HG02885 (cell line): ENCODE results near the gene NUBPL.
"Not testable (repeated sequence)": the region's sequence is repeated elsewhere in the genome, so short reads cannot be mapped to it uniquely, and the experiment has no call there.

Experiments used
- ATAC-seq: cut with Tn5 transposase; IDR thresholded peaks from one replicate; pipeline ENCODE4 v1.9.1; 2021; ENCODE audit warnings: mild to moderate bottlenecking; ENCODE audit not compliant: unreplicated experiment, poor library complexity

NUBPL gene

DNA sequence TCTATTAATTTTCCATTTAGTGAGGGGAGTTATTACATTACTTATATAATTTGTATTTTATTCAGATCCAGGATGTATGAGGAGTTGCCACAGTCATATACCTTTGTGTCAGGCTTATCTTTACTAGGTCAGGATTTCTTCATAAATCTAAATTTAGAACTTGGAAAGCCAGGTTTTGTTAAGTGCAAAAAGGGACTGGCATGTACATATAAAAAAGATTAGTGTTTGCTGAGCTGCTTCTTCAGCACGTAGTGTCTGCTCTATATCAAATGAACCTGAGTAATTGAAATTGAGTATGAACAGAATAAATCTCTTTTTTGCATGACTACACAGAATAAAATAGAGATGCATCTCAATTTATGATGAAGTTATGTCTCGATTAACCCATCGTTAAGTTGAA is 157.4 kb downstream of the NUBPL start:
- no peak for ATAC-seq

DNA sequence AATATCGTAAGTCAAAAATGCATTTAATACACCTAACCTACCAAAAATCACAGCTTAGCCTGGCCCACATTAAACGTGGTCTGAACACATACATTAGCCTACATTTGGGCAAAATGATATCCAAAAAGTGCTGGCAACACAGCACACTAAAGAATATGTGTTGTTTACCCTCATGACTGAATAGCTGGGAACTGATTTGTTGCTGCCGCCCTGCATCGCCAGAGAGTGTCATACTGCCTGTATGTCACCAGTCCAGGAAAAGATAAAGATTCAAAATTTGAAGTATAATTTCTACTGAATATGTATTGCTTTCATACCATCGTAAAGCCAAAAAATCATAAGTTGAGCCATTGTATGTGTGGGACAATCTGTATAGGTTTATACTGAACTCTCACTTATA is 157.8 kb downstream of the NUBPL start:
- ATAC-seq = no peak

DNA sequence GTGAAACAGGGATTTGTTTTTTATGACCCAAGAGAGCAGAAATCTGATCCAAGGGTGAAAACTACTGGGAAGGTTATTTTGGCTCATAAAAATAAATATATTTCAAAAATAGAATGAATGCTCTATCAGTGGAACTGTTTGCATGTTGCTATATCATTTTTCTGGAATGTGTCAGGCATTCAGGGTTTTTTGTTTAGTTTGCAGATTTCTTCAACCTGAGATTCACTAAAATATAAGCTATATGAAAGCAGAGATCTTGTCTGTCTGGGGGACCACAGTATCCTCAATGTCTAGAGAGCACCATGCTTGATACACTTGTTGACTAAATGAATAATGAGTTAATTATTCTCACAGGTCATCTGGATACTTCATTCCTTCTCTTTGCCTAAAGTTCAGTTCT is 165.1 kb downstream of the NUBPL start:
- ATAC-seq = no peak

- ATAC-seq = no peak
Observed at GRCh38 chr14:31727797-31728196, 166.6 kb downstream of the NUBPL start.

DNA sequence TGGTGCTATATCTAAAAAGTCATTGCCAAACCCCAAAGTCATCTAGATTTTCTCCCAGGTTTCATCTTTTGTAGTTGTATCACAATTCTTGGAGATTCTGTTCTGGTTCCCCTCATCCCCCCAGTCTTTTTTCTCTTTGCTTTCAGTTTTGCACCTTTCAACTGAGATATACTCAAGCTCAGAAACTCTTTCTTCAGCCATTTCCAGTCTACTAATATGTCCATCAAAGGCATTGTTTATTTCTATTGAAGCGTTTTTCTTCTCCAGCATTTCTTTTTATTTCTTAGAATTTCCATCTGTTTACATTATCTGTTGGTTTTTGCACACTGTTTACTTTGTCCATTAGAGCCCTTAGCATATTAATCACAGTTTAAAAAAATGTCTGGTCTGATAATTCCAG is 179.5 kb downstream of the NUBPL start:
- no peak for ATAC-seq

- no peak for ATAC-seq
Observed at GRCh38 chr14:31745741-31746140, 184.5 kb downstream of the NUBPL start.

DNA sequence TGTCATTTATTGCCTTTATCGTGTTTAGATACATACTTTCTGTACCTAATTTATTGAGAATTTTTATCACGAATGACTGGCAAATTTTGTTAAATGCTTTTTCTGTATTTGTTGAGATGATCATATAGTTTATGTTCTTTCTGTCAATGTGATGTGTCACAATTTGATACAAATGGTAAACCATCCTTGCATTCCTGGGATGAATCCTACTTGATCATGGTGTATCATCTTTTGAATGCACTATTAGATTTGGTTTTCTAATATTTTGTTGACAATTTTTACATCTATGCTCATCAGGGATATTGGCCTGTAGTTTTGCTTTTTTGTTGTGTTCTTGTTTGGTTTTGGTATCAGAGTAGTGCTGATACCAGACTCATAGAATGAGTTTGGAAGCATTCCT is 185.1 kb downstream of the NUBPL start:
- no peak for ATAC-seq

DNA sequence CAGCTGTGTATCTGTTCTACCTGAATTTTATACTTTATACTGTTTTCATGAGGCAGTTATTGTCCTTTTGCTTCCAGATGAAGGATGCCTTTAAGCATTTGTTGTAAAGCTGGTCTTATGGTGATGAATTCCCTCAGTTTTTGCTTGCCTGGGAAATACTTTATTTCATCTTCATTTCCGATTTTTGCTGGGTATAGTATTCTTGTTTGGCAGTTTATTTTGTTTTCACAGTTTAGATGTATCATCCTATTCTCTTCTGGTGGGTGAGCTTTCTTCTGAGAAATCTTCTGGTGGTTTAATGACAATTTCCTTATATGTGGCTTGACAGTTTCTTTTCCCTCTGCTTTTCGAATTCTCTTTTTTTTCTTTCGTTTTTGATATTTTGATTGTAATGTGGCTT is 188.1 kb downstream of the NUBPL start:
- ATAC-seq = no peak

GRCh38 chr14:31751047-31751446 is 189.8 kb downstream of the NUBPL start:
- not testable (repeated sequence) for ATAC-seq

DNA sequence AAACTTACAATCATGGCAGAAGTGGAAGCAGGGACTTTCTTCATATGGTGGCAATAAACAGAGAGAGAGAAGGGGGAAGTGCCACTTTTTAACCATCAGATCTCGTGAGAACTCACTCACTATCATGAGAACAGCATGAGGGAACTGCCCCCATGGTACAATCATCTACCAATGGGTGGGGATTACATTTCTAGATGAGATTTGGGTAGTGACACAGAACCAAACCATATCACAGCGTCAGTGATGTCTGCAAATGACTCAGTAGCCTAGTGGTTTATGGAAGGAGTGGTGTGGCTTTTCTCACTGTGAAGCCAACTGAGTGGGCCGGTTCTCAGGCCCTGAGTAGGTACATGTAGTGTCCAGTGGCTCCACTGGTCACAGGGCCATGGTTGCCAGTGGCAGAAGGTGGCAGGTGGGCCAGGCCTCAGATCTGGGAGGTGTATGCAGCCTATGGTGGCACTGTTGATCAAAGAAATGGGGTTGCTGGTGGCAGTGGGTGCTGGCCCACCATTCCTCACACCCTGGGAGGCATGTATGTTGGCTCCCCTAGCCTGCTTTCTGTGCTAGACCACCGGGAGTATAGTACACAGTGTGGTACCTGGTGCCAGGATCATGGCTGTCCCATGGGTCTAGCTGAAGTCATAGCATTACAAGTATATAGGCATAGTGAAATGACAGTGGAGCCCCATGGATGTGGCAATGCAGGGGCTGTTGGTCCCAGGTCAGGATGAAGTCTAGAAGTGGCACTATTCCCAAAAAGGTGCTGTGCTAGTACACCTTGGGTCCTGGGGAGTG is 191.9 kb downstream of the NUBPL start:
- ATAC-seq = no peak

- no peak for ATAC-seq
Observed at GRCh38 chr14:31758941-31759340, 197.7 kb downstream of the NUBPL start.

- ATAC-seq = no peak
Observed at GRCh38 chr14:31760277-31760676, 199.1 kb downstream of the NUBPL start.

DNA sequence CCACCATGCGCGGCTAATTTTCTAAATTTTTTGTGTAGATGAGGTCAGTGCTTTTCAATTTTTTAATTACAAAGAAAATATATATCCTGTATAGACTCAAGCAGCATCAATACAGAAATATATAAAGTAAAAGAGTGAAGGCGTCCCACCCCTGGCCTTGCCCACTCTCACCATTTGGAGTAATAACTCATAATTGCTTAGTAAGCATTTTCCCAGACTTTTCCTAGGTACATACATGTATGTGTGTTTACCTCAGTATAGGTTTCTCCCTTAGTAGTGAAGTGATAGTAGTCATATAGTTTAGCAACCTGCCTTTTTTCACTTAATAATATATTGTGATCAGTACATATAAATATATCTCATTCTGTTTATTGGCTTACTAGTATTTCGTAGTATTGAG is 200.1 kb downstream of the NUBPL start:
- ATAC-seq = no peak

DNA sequence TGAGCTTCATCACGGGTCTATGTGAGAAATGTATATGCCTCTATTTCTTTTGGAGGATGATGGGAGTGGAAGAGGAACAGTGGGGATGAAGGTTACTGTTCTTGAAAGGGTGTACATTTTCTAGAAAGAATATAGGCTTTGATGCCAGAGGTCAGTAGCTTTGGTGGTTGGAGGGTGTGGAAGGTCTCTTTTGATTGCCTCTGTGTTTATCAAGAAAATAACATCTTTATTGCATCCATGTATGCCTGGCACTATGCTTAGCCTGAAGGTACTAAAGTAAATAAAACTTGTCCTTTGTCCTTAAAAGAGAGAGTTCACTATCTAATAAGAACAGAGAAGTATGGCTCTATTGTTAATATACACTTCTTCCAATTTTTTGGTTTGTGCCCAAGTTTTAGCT is 201.8 kb downstream of the NUBPL start:
- no peak for ATAC-seq

- no peak for ATAC-seq
Observed at GRCh38 chr14:31766315-31766892, 205.2 kb downstream of the NUBPL start.

GRCh38 chr14:31768355-31768754 is 207.2 kb downstream of the NUBPL start:
- ATAC-seq = no peak

DNA sequence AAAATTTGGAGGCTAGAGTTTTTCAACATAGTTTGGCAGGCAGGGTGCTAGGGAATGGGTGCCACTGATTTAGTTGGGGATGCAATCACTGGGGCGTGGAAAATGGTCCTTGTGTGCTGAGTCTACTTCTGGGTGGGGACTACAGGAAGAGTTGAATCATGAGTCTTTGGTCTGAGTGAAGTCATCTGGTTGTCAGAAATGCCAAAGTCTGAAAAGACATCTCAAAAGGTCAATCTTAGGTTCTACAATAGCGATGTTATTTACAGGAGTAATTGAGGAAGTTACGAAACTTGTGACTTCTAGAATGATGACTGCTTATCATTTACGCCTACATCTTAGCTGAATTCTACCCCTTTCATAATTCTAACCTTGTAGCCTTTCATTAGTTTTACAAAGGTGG is 209.1 kb downstream of the NUBPL start:
- peak; percentile 65 for ATAC-seq

DNA sequence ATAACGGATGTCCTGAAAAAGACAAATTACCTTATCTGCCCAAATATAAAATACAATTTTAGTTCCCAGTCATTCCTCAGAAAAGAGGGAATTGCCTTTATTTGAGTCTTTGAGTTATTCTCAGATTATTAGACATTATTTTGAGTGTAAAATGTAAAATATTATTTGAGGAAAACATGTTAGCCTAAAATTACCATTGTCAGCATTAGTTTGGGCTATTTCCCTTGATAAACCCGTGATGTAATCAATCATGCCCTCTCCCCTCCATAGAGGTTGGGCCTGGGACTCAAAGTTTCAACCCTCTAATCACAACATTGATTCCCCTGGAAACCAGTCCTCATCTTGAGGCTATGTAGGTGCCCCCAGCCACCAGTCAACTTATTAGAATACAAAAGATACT is 213.4 kb downstream of the NUBPL start:
- no peak for ATAC-seq

DNA sequence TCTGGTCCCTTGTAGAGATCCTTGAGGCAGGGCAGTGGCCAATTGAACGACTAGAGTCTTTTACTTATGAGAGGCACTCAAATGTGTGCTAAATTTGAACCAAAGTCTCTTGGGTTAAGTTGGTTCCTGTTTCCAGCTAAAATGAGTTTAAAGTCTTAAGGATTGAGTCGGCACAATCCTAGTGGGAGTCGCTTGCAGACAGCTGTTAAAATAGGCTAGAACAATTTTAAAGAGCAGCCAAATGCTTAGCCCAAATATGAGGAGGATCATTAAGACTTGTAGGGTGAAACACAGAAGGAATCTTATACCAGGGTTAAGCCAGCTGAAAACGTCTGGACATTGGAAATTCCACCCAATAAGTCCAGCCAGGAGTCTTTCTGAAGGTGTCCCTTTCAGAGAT is 216.1 kb downstream of the NUBPL start:
- ATAC-seq = no peak

DNA sequence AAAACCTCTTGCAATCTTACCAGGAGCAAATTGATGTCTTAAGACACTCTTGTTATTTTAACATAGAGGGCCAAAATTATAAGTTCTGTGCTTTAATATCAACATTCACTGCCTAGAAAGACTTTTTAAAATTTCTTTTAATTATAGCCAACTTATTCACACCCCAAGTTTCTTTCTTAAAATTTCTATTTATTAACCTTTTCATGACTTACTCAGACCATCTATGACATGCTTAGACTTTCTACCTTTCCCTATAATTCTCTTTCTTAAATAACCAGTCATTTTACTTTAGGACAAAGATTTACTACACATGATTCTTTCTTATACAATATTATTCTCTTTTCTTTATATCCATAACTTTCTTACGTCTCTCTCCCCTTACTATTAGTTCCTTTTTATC is 220.4 kb downstream of the NUBPL start:
- ATAC-seq = no peak

GRCh38 chr14:31785574-31785973 is 224.4 kb downstream of the NUBPL start:
- no peak for ATAC-seq

DNA sequence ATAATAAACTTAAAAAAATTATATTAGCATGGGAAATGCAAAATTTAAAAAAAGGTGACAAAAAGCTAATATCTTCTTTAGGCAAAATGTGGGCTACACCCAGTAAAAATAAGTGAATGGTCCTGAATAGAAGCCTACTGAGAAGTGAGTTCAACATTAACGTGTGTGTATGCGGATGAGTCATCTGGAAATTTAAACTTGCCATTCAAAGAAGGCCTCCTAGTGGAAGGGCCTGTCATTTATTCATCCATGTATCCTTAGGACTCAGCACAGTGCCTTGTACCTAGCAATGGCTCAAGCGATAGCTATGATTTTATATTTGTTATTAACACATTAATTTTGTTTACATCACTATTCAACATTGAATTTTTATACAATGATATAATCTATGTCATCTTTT is 226.2 kb downstream of the NUBPL start:
- ATAC-seq = no peak
